CD4-positive, alpha-beta T cell treated with Interleukin-10 for 1 hour (primary cell): ENCODE data around the gene SLF2.
"Not testable (repeated sequence)": the region's sequence is repeated elsewhere in the genome, so short reads cannot be mapped to it uniquely, and the experiment has no call there.

Experiments
- DNase-seq: peaks from one replicate; pipeline ENCODE4 v3.0.0-alpha.2; 2020

Gene SLF2

GRCh38 chr10:100881556-100882213, 31.1 kb upstream of the SLF2 start:
- no peak for DNase-seq

GRCh38 chr10:100882252-100882651, 30.5 kb upstream of the SLF2 start:
- DNase-seq: no peak

GRCh38 chr10:100882671-100883311, 30.0 kb upstream of the SLF2 start:
- DNase-seq: no peak

- no peak for DNase-seq
Observed at GRCh38 chr10:100883312-100883821, 29.4 kb upstream of the SLF2 start.

- DNase-seq: not testable (repeated sequence)
Observed at GRCh38 chr10:100885611-100886010, 27.2 kb upstream of the SLF2 start.

- no peak for DNase-seq
Observed at GRCh38 chr10:100886091-100886490, 26.7 kb upstream of the SLF2 start.

- DNase-seq: no peak
Observed at GRCh38 chr10:100886521-100886920, 26.2 kb upstream of the SLF2 start.

- DNase-seq: no peak
Observed at GRCh38 chr10:100886963-100887362, 25.8 kb upstream of the SLF2 start.

- DNase-seq: no peak
Observed at GRCh38 chr10:100887761-100888296, 24.9 kb upstream of the SLF2 start.

GRCh38 chr10:100888957-100889356, 23.8 kb upstream of the SLF2 start:
- no peak for DNase-seq

- DNase-seq: no peak
Observed at GRCh38 chr10:100889546-100889945, 23.2 kb upstream of the SLF2 start.

- no peak for DNase-seq
Observed at GRCh38 chr10:100890141-100890672, 22.6 kb upstream of the SLF2 start.

GRCh38 chr10:100890673-100891317, 22.0 kb upstream of the SLF2 start:
- DNase-seq: no peak

GRCh38 chr10:100894033-100894432, 18.7 kb upstream of the SLF2 start:
- no peak for DNase-seq

- DNase-seq: no peak
Observed at GRCh38 chr10:100894589-100895294, 18.0 kb upstream of the SLF2 start.

- DNase-seq: no peak
Observed at GRCh38 chr10:100895346-100895745, 17.4 kb upstream of the SLF2 start.

GRCh38 chr10:100895896-100896295, 16.9 kb upstream of the SLF2 start:
- DNase-seq: no peak

GRCh38 chr10:100896876-100897461, 15.8 kb upstream of the SLF2 start:
- no peak for DNase-seq

GRCh38 chr10:100897976-100898375, 14.8 kb upstream of the SLF2 start:
- DNase-seq: no peak

GRCh38 chr10:100899171-100899570, 13.6 kb upstream of the SLF2 start:
- no peak for DNase-seq

- DNase-seq: no peak
Observed at GRCh38 chr10:100901051-100901450, 11.7 kb upstream of the SLF2 start.

- no peak for DNase-seq
Observed at GRCh38 chr10:100902622-100903021, 10.1 kb upstream of the SLF2 start.

GRCh38 chr10:100904917-100905316, 7.8 kb upstream of the SLF2 start:
- DNase-seq: no peak
